ENCODE measurements around the gene NECAB2.

The NECAB2 gene

DNA sequence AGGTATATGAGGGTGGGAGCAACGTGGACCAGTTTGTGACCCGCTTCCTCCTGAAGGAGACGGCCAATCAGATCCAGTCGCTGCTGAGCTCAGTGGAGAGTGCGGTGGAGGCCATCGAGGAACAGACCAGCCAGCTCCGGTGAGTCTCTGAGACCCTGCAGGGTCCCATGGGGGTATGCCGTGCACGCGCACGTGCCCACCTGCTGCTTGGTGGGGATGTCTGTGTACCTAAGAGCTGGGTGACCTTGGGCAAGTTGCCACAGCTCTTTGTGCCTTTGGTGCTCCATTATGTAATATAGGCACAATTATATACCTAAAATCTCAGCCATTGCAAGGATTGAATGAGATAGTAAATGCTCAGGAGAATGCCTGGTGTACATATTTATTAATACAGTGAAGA, 22.4 kb downstream of the NECAB2 start:
- TF ChIP-seq, protein P1, sequence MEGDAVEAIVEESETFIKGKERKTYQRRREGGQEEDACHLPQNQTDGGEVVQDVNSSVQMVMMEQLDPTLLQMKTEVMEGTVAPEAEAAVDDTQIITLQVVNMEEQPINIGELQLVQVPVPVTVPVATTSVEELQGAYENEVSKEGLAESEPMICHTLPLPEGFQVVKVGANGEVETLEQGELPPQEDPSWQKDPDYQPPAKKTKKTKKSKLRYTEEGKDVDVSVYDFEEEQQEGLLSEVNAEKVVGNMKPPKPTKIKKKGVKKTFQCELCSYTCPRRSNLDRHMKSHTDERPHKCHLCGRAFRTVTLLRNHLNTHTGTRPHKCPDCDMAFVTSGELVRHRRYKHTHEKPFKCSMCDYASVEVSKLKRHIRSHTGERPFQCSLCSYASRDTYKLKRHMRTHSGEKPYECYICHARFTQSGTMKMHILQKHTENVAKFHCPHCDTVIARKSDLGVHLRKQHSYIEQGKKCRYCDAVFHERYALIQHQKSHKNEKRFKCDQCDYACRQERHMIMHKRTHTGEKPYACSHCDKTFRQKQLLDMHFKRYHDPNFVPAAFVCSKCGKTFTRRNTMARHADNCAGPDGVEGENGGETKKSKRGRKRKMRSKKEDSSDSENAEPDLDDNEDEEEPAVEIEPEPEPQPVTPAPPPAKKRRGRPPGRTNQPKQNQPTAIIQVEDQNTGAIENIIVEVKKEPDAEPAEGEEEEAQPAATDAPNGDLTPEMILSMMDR (IDR thresholded peaks at IDR 0.05; ENCODE audit: extremely low read depth, missing control alignments) = no peak
- no peak for DNase-seq (ENCODE audit: low spot score)

DNA sequence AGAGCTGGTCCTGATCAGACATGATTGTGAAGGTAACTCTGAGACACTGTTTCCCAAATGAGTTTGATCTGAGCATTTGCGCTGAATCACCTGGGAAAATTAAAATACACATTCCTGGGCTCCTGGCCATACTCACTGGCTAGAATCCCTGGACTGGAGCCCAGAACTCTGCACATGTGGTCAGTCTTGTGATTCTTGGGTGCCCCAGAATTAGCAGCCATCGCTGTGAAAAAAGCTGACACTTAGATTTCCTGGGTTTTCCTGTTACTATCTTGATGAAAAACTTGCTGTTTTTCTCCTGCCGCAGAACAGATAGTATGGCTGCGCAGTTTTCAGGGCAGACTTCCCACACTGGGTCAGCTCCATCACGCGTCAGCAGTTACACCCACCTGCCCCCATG, 24.6 kb downstream of the NECAB2 start:
- no peak for DNase-seq (ENCODE audit: low spot score)

DNA sequence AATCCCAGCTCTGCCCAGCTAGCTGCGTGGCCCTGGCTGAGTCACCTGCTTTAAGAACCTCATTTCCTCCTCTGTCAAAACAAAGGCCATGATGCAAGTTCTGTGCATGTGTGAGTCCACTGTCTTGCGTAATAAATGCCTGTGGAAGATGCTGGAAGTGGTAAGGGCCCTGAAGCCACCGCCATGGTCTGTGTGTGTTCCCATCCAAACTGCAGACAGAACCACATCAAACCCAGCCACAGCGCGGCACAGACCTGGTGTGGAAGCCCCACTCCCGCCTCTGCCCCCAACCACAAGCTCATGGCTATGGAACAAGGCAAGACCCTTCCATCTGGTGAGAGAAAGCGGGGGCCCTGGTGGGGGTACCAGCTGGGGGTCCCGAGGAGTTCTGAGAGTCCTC, 26.0 kb downstream of the NECAB2 start:
- DNase-seq (ENCODE audit: low spot score) = no peak
- TF ChIP-seq, protein P1 (IDR thresholded peaks at IDR 0.05; ENCODE audit: extremely low read depth, missing control alignments) = no peak

More for the DNA sequence above, 24.6 kb downstream of the NECAB2 start:
- TF ChIP-seq, protein P1 (IDR thresholded peaks at IDR 0.05; ENCODE audit: extremely low read depth, missing control alignments) = no peak

DNA sequence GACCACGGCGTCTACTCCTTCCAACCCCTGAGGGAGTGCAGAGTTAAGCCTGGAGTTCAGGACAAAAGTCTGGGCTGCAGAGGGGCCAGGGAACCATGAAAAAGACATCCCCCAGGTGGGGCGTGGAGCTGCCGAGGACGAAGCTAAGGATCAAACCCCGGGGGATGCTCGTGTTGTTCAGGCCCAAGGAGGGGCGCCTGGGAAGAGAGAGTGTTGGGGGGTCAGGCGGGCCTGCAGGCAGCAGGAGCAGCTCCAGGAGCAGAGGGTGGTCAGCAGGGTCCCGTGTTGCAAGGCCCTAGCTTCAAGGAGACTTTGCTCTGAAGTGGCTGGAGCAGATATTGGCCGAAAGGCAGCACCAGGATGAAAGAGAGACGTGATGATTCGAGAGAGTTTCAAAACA, 26.7 kb downstream of the NECAB2 start:
- DNase-seq (ENCODE audit: low spot score) = no peak
- TF ChIP-seq, protein P1 (IDR thresholded peaks at IDR 0.05; ENCODE audit: extremely low read depth, missing control alignments) = no peak

DNA sequence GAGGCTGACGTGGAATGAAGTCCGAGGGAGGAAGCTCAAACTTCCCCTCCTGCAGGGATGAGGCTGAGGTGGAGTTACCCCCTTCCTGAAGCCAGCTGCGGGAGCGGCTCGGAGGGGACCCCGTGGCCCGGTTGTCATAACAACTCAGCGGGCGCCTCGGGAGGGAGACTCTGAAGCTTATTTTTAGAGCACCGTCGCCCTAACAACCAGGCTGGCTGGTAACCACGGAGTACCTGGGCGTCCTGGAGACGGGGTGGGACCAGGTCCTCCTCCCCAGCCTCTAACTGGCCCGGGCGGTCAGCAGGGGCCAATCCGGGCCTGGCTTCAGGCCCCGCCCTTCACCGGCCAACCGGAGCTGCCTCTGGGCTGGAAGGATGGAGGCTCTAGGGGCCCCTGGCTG, 27.7 kb downstream of the NECAB2 start:
- TF ChIP-seq, protein P1 (IDR thresholded peaks at IDR 0.05; ENCODE audit: extremely low read depth, missing control alignments) = no peak
- no peak for DNase-seq (ENCODE audit: low spot score)

DNA sequence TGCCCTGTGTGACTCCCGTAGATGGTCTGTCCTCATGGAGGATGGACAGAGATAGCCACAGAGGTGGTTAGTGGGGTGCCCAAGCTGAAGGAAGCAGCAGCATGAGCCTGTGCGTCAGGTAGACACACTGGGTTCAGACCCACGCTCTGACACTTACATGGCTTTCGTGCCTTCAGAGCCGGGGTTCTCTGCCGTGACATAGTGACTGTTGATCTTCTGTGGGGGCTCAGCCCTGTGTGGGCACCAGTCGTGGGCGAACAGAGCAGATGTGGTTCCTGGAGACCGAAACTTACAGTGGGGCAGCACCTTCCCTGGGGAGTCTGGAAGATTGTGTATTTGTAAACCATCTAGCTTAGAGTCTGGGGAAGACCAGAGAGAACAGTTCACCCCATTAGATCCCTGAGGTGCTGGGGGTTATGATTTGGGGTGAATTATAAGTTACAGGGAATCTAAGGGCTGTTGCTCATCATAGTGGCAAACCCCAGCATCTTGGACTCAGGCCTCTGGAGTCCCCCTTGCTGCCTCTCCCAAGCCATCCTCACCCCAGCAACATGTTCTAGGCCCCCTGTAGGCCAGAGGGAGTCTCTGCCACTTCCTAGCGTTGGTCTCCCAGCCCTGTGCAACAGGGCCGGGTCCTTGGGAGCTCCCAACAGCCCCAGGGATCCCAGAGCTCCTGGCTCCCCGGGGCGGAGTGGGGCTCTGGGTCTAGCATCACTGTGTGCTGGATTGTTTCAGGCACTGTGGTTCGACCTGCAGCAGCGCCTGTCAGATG, 28.6 kb downstream of the NECAB2 start:
- no peak for DNase-seq (ENCODE audit: low spot score)
- TF ChIP-seq, protein P1 (IDR thresholded peaks at IDR 0.05; ENCODE audit: extremely low read depth, missing control alignments) = no peak

DNA sequence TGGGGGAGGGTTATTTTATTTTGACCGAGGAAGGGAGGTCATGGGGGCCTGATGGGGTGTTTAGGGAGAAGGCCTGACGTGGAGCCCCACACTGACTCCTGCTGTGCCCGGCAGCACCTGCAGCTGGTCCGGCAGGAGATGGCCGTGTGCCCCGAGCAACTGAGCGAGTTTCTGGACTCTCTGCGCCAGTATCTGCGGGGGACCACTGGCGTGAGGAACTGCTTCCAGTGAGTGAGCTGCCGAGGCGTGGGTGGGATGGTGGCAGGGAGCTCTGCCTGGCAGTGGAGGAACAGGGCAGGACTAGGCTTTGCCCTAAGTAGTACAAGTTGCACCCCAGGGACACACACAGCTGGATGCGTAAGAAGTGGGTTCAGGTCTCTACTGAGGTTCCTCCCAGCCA, 30.0 kb downstream of the NECAB2 start:
- TF ChIP-seq, protein P1 (IDR thresholded peaks at IDR 0.05; ENCODE audit: extremely low read depth, missing control alignments) = no peak
- DNase-seq (ENCODE audit: low spot score) = no peak
